Common myeloid progenitor, CD34-positive (primary cell): ENCODE data around the gene SEBOX.

Experiments used
- CTCF ChIA-PET: fragments of 350-600 bp; sonication (Branson Sonifier 250); formaldehyde crosslinking; loops from one replicate; lab custom pipeline; 2021; ENCODE audit warnings: antibody characterized with exemption; lab: Charles Lee
- POLR2A ChIA-PET: fragments of 350-600 bp; sonication (Branson Sonifier 250); formaldehyde crosslinking; loops from one replicate; lab custom pipeline; 2021; ENCODE audit warnings: antibody characterized with exemption; lab: Charles Lee
- DNase-seq, 3 donors: peaks; one replicate each; pipeline versions ENCODE4 v3.0.0 to v3.0.0-alpha.2; 2013
- H3K27ac ChIP-seq, 2 experiments: 1 replicate in 1 of 2; 2 replicates in 1 of 2; pipeline ENCODE4 v1.7.0; 2013; ENCODE audit warnings: inconsistent platforms in 2 of 2, low read length in 2 of 2, mild to moderate bottlenecking in 2 of 2, low read depth in 1 of 2, moderate library complexity in 1 of 2; ENCODE audit not compliant: severe bottlenecking in 2 of 2, insufficient read depth in 1 of 2, poor library complexity in 1 of 2
- H3K27me3 ChIP-seq, 5 experiments: replicated peaks in 2 of 5; 1 replicate in 3 of 5; 2 replicates in 2 of 5; pipeline versions ENCODE4 v1.6.1 to v1.7.0; 2013; ENCODE audit warnings: low read length in 4 of 5, mild to moderate bottlenecking in 2 of 5, moderate library complexity in 2 of 5, inconsistent platforms in 1 of 5; ENCODE audit not compliant: insufficient read depth in 5 of 5, control insufficient read depth in 4 of 5
- H3K36me3 ChIP-seq, 4 experiments: 1 replicate in 2 of 4; 2 replicates in 2 of 4; pipeline versions ENCODE4 v1.6.1 to v1.7.0; 2013; ENCODE audit warnings: low read length in 3 of 4, control low read depth in 1 of 4, mild to moderate bottlenecking in 1 of 4; ENCODE audit not compliant: control insufficient read depth in 4 of 4, insufficient read depth in 4 of 4
- H3K4me1 ChIP-seq, 4 experiments: 1 replicate in 3 of 4; 2 replicates in 1 of 4; pipeline versions ENCODE4 v1.6.1 to v1.7.1; 2013; ENCODE audit warnings: low read length in 3 of 4, mild to moderate bottlenecking in 3 of 4, control low read depth in 1 of 4, inconsistent platforms in 1 of 4, moderate library complexity in 1 of 4; ENCODE audit not compliant: control insufficient read depth in 4 of 4, insufficient read depth in 4 of 4; ENCODE audit errors: control extremely low read depth in 1 of 4
- H3K4me3 ChIP-seq, 7 experiments: 1 replicate in 4 of 7; 2 replicates in 3 of 7; pipeline versions ENCODE4 v1.5.1 to v1.7.0; 2013; ENCODE audit warnings: mild to moderate bottlenecking in 7 of 7, low read length in 6 of 7, moderate library complexity in 6 of 7, inconsistent platforms in 2 of 7, low read depth in 2 of 7, control low read depth in 1 of 7; ENCODE audit not compliant: insufficient read depth in 4 of 7, control insufficient read depth in 1 of 7; ENCODE audit errors: extremely low read depth in 1 of 7
- H3K9me3 ChIP-seq, 5 experiments: 1 replicate in 4 of 5; 2 replicates in 1 of 5; pipeline versions ENCODE4 v1.6.1 to v1.7.1; 2013; ENCODE audit warnings: low read length in 4 of 5, mild to moderate bottlenecking in 2 of 5, inconsistent platforms in 1 of 5, low read depth in 1 of 5, moderate library complexity in 1 of 5; ENCODE audit not compliant: control insufficient read depth in 4 of 5, insufficient read depth in 2 of 5; ENCODE audit errors: control extremely low read depth in 1 of 5
- WGBS: methylation state at CpG from one replicate; pipeline ENCODE4 v1.1.5; 2013; ENCODE audit not compliant: insufficient coverage; 5-methylcytosine and 5-hydroxymethylcytosine counted together

The SEBOX gene

GRCh38 chr17:28390141-28390540, 25.1 kb upstream of the SEBOX start:
- no peak overlapping the region for H3K4me3 ChIP-seq
- ChIA-PET CTCF (no interaction called here), POLR2A (no interaction called here)
- H3K27me3 ChIP-seq = peaks cover 0 to 3% (median 0%) of the 10 kb centered on the region in 5 experiments
- no CpG with 5 or more reads among the region's 1 CpG for WGBS
- H3K4me1 ChIP-seq = peaks cover 0 to 5% (median 2%) of the 10 kb centered on the region in 4 experiments
- H3K9me3 ChIP-seq = no peaks in the 10 kb centered on the region
- no peak overlapping the region for H3K27ac ChIP-seq
- peaks cover 0 to 54% (median 14%) of the 10 kb centered on the region in 4 experiments for H3K36me3 ChIP-seq
- DNase-seq = no peak

- no peak for DNase-seq
- POLR2A ChIA-PET = no interaction called here
- H3K27me3 ChIP-seq = peaks cover 0 to 17% (median 0%) of the 10 kb centered on the region in 5 experiments
- 100% methylated on average over 10 of the region's 11 CpGs for WGBS
- H3K27ac ChIP-seq = no peak overlapping the region
- peaks cover 0 to 18% (median 12%) of the 10 kb centered on the region in 4 experiments for H3K4me1 ChIP-seq
- H3K9me3 ChIP-seq = no peaks in the 10 kb centered on the region
- peaks cover 0 to 41% (median 14%) of the 10 kb centered on the region in 4 experiments for H3K36me3 ChIP-seq
- CTCF ChIA-PET = no interaction called here
- no peak overlapping the region for H3K4me3 ChIP-seq
These were observed 23.1 kb upstream of the SEBOX start for GRCh38 chr17:28388106-28388505.

- CTCF ChIA-PET = interaction anchor here (1.4 kb wide), 1 partner anchor 39 kb away, joined by 3 read pairs; no protein-coding TSS in a partner anchor
- Histone ChIP-seq H3K4me1 (peaks cover 0 to 21% (median 14%) of the 10 kb centered on the region in 4 experiments), H3K27me3 (peaks cover 0 to 19% (median 0%) of the 10 kb centered on the region in 5 experiments), H3K9me3 (no peaks in the 10 kb centered on the region), H3K36me3 (peaks cover 0 to 29% (median 9%) of the 10 kb centered on the region in 4 experiments), H3K27ac (no peak overlapping the region), H3K4me3 (no peak overlapping the region)
- POLR2A ChIA-PET = no interaction called here
- no peak for DNase-seq
These were observed 21.4 kb upstream of the SEBOX start for GRCh38 chr17:28386391-28386790.

- DNase-seq = peak in 2 of 3 donors; percentile 29 to 33
- POLR2A ChIA-PET = no interaction called here
- Histone ChIP-seq H3K4me3 (peak overlapping the region in 4 of 7 experiments; percentile 76 to 88 (median 85)), H3K36me3 (peaks cover 0 to 19% (median 4%) of the 10 kb centered on the region in 4 experiments), H3K9me3 (no peaks in the 10 kb centered on the region), H3K27ac (no peak overlapping the region), H3K4me1 (peaks cover 0 to 30% (median 18%) of the 10 kb centered on the region in 4 experiments), H3K27me3 (peaks cover 0 to 27% (median 0%) of the 10 kb centered on the region in 5 experiments)
- CTCF ChIA-PET = interaction anchor here (1.6 to 2.3 kb wide), 2 partner anchors 10 to 31 kb away, joined by 3 to 9 read pairs; no protein-coding TSS in a partner anchor
- WGBS = 12% methylated on average over 5 of the region's 8 CpGs
These were observed 20.4 kb upstream of the SEBOX start for GRCh38 chr17:28385406-28385805.

GRCh38 chr17:28385037-28385400, 20.0 kb upstream of the SEBOX start:
- H3K4me3 ChIP-seq = peak overlapping the region; percentile 41 to 88 (median 76)
- peak overlapping the region in 1 of 2 experiments; percentile 5 for H3K27ac ChIP-seq
- CTCF ChIA-PET = interaction anchor here (1.6 to 2.3 kb wide), 2 partner anchors 10 to 31 kb away, joined by 3 to 9 read pairs; no protein-coding TSS in a partner anchor

GRCh38 chr17:28384281-28385036, 19.5 kb upstream of the SEBOX start:
- DNase-seq = peak in 2 of 3 donors; percentile 72 to 83
- Histone ChIP-seq H3K4me3 (peak overlapping the region; percentile 41 to 88 (median 76)), H3K27me3 (peaks cover 0 to 29% (median 0%) of the 10 kb centered on the region in 5 experiments), H3K9me3 (no peaks in the 10 kb centered on the region), H3K36me3 (peaks cover 0 to 12% (median 4%) of the 10 kb centered on the region in 4 experiments), H3K4me1 (peaks cover 0 to 34% (median 20%) of the 10 kb centered on the region in 4 experiments), H3K27ac (peak overlapping the region in 1 of 2 experiments; percentile 5)
- ChIA-PET CTCF (interaction anchor here (1.6 to 2.3 kb wide), 2 partner anchors 9 to 32 kb away, joined by 3 to 9 read pairs; no protein-coding TSS in a partner anchor), POLR2A (interaction anchor here (0.6 kb wide), 1 partner anchor 490 kb away, joined by 4 read pairs; no protein-coding TSS in a partner anchor)
- 0% methylated on average over 35 of the region's 56 CpGs for WGBS

More at GRCh38 chr17:28385037-28385400, 20.0 kb upstream of the SEBOX start:
- Histone ChIP-seq H3K27me3 (peaks cover 0 to 29% (median 0%) of the 10 kb centered on the region in 5 experiments), H3K4me1 (peaks cover 0 to 34% (median 20%) of the 10 kb centered on the region in 4 experiments), H3K36me3 (peaks cover 0 to 16% (median 4%) of the 10 kb centered on the region in 4 experiments), H3K9me3 (no peaks in the 10 kb centered on the region)
- POLR2A ChIA-PET = interaction anchor here (0.6 kb wide), 1 partner anchor 491 kb away, joined by 4 read pairs; no protein-coding TSS in a partner anchor
- no peak for DNase-seq
- WGBS = 1% methylated on average over 24 of the region's 29 CpGs
